ENCODE results near the gene CTF1.
"Not testable (repeated sequence)": the region's sequence is repeated elsewhere in the genome, so short reads cannot be mapped to it uniquely, and the experiment has no call there.

The CTF1 gene, protein sequence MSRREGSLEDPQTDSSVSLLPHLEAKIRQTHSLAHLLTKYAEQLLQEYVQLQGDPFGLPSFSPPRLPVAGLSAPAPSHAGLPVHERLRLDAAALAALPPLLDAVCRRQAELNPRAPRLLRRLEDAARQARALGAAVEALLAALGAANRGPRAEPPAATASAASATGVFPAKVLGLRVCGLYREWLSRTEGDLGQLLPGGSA

GRCh38 chr16:30896261-30896888 is at the start of gene CTF1:
CTF1 (plus strand) TSS chr16:30896614; CDS start chr16:30896644, 30 bp downstream.
- DNase-seq (ENCODE audit: extremely low read depth in 1 of 2, low read depth in 1 of 2), result no peak

DNA sequence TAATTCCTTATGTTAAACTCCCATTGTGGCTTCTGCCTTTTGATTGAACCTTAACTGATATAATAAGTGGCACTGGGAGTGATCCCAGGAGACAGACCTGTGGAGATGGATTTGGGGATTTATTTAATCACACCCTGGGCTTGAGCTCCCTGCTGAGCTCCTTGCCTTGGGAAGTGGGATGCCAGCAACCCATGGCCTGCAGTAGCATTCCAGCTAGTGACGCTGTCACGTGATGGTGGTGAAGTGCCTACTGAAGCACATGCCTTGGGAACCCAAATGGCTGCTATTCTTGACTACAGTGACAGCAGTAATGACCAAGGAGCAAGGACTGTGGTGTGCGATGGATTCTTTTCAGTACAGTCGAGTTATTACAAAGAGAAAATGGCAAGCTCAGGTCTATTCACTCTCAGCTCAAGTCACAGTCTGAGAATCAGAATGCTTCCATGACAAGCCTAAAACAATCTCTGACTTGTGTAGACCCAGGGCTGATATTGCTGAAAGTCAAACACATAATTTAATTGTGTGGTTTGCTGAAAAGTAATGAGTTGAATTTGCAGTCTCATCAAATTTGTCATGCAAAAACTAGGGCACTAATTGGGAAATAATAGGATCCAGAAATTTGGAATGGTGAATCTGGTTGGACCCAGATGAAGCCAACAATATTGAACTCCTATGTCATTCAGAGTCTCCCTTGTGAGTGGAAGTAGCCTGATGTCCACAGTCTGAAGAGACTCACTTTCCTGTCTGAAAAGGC is 49.6 kb upstream of the CTF1 start:
- no peak for DNase-seq (ENCODE audit: extremely low read depth in 1 of 2, low read depth in 1 of 2)

- DNase-seq (ENCODE audit: extremely low read depth in 1 of 2, low read depth in 1 of 2), result no peak
Observed at GRCh38 chr16:30850246-30850645, 46.2 kb upstream of the CTF1 start.

DNA sequence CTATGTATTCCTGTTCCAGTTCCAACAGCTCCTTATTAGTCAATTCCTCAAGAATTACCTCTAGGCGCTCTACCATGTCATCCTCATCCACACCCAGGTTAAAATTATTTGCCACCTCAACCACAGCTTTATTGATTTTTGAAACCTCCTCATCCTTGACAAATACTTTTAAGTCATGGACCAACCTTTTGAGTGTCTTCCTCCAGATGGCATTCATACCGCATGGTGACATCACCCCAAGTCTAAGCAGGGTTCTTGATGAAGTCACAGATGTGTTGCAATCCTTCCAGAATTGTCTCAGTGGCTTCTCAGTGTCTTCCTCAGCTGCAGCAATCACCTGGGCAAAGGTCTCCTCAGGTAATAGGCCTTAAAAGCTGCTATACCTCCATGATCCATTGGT is 42.7 kb upstream of the CTF1 start:
- DNase-seq (ENCODE audit: extremely low read depth in 1 of 2, low read depth in 1 of 2), result no peak

GRCh38 chr16:30858111-30858495 is 38.3 kb upstream of the CTF1 start:
- no peak for DNase-seq (ENCODE audit: extremely low read depth in 1 of 2, low read depth in 1 of 2)

- no peak for DNase-seq (ENCODE audit: extremely low read depth in 1 of 2, low read depth in 1 of 2)
Observed at GRCh38 chr16:30858829-30859423, 37.5 kb upstream of the CTF1 start.

DNA sequence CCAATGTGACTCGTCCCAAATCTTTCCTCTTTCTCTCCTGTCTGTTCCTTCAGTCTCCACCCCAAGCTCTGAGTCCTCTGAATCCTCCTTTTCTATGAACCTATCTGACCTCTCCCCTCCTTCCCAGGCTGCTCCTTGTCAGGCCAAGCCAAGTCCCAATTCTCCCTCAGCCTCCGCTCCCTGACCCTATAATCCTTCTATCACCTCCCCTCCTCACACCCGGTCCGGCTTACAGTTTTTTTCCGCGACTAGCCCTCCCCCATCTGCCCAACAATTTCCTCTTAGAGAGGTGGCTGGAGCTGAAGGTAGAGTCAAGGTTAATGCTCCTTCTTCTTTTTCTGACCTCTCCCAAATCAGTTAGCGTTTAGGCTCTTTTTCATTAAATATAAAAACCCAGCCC is 35.7 kb upstream of the CTF1 start:
- DNase-seq (ENCODE audit: extremely low read depth in 1 of 2, low read depth in 1 of 2), result not testable (repeated sequence)

DNA sequence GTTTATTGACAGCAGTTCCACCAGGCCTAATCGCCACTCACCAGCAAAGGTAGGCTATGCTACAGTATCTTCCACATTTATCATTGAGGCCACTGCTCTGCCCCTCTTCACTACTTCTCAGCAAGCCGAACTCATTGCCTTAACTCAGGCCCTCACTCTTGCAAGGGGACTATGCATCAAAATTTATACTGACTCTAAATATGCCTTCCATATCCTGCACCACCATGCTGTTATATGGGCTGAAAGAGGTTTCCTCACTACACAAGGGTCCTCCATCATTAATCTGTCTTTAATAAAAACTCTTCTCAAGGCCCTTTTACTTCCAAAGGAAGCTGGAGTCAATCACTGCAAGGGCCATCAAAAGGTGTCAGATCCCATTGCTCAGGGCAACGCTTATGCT is 33.2 kb upstream of the CTF1 start:
- DNase-seq (ENCODE audit: extremely low read depth in 1 of 2, low read depth in 1 of 2), result not testable (repeated sequence)

DNA sequence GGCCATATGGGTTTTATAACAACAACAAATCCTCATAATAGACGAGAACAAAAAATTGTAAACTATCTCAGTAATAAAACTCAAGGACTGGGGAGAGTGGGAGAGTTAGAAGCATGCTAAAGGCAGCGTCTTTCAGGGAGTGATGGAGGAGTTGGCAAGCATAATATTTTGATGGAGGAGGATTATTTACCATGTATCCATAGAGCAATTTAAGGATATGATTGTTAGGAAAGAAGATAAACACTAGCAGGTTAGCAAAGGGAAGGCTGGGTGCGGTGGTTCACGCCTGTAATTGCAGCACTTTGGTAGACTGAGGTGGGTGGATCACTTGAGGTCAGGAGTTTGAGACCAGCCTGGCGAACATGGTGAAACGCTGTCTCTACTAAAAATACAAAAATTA is 30.4 kb upstream of the CTF1 start:
- no peak for DNase-seq (ENCODE audit: extremely low read depth in 1 of 2, low read depth in 1 of 2)

GRCh38 chr16:30867747-30868146 is 28.7 kb upstream of the CTF1 start:
- no peak for DNase-seq (ENCODE audit: extremely low read depth in 1 of 2, low read depth in 1 of 2)

DNA sequence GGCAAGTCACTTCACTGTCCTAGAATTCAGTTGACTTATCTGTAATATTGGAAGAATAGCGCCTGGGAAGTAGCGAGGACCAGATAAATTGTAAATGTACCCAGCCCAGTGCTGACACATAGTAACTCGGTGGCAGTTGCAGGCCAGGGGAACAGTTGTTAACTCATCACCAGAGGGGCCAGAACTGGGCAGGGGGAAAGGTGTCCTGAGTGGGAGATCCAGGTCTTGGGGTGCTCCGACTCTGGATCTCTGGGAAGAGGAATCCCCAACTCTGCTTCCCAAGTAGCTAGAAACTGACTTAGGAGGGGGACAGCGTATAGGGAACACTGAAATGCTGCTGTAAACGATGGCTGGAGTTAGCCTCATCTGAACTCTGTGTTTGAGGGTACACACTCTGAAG is 25.5 kb upstream of the CTF1 start:
- DNase-seq (ENCODE audit: extremely low read depth in 1 of 2, low read depth in 1 of 2), result no peak

DNA sequence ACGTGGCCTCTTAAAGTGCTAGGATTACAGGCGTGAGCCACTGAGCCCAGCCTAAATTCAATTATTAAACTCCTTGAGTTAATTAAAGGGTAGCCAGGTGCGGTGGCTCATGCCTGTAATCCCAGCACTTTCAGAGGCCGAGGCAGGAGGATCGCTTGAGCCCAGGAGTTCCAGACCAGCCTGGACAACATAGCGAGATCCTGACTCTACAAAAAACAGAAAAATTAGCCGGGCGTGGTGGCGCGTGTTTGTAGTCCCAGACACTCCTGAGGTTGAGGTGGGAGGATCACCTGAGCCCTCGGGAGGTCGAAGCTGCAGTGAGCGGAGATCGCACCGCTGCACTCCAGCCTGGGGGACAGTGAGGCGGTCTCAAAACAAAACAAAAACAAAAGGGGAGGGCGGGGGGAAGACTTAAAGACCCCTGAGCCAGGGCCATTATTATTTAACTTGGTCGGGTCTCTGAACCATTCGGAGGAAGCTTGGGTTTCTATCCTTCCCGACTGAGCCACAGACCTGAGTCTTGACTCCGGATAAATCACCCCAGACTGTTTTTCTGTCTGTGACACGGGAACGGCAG is 22.1 kb upstream of the CTF1 start:
- DNase-seq (ENCODE audit: extremely low read depth in 1 of 2, low read depth in 1 of 2), result no peak

DNA sequence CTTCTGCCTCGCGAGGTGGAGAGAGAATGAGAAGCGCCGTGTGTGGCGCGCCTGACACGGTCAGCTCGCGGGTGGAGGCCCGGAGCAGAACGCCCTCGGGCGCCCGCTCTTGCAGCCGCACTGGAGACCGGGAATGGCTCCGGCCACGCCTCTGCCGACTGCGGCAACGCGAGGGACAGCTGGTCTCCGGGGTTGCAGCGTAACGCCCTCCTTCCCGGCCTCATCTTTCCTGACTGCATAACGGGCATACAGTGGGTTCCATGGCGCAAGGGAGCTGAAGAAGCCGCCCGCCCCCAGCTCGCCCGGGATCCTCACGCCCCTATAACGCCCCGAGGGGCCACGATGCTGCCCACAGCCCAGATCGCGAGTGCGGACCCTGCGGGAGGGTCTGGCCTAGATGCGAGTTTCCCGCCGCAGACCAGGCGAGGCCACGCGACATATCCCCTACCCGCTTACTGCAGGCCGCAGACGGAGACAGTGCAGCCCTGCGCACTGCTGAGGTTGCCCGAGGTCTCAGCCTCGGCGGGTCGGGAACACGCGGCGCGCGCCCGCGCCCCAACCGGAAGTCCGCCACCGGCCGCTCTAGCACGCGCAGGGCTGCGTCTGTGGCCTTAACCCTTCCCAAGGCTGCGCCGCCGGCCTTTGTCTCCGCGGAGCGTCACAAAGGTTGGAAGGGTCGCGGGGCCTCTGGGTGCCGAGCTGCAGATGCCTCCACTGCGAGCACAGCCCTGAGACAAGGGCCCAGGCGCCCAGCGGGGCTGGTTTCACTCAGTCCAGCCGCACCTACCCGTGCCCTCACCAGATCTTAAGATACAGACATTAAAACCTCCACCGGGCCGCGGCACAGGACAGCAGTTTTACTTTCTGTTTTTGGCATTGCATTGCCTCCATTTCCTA is 21.3 kb upstream of the CTF1 start:
- peak; percentile 64 to 83 for DNase-seq (ENCODE audit: extremely low read depth in 1 of 2, low read depth in 1 of 2)

DNA sequence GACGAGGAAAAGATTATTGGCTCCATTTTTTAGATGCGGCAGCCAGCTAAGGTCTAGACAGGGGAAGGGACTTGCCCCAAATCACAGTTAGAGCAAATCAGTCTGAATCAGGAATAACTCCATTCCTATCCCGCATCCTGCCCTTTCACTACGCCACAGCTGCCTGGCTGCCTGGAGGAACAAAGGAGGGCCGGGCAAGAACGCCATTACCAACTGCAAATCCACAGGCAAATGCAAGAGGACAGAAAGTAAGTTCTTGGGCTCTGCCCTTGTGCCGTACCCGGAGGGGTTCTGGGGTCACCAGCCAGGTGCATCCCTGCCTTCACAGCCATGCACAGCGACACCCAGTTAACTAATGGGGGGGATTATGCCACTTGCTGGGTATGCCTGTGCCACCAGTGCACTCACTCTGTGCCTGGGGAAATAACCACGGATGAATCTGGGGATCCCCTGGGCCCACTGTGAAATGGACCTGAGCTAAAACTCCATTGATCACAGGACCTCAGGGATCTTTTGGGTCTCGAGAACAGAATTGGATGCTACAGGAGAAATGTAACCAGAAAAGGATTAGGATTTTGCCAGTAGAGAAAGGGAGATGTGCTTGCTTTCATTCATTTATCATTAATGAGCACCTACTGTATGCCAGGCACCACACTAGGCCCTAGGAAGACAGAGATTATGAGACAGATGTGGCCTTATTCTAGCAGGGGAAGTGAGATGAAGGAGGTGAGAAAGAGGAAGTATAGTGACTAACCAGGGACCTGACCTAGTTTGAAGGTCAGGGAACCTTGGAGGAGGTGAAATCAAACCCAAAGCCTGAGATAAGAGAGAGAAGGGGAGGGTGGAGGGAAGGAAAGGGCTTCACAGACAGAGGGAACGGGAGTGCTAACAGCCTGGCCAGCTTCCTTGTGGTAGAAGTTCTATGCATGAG is 20.3 kb upstream of the CTF1 start:
- DNase-seq (ENCODE audit: extremely low read depth in 1 of 2, low read depth in 1 of 2), result no peak

GRCh38 chr16:30876867-30877266 is 19.5 kb upstream of the CTF1 start:
- no peak for DNase-seq (ENCODE audit: extremely low read depth in 1 of 2, low read depth in 1 of 2)

DNA sequence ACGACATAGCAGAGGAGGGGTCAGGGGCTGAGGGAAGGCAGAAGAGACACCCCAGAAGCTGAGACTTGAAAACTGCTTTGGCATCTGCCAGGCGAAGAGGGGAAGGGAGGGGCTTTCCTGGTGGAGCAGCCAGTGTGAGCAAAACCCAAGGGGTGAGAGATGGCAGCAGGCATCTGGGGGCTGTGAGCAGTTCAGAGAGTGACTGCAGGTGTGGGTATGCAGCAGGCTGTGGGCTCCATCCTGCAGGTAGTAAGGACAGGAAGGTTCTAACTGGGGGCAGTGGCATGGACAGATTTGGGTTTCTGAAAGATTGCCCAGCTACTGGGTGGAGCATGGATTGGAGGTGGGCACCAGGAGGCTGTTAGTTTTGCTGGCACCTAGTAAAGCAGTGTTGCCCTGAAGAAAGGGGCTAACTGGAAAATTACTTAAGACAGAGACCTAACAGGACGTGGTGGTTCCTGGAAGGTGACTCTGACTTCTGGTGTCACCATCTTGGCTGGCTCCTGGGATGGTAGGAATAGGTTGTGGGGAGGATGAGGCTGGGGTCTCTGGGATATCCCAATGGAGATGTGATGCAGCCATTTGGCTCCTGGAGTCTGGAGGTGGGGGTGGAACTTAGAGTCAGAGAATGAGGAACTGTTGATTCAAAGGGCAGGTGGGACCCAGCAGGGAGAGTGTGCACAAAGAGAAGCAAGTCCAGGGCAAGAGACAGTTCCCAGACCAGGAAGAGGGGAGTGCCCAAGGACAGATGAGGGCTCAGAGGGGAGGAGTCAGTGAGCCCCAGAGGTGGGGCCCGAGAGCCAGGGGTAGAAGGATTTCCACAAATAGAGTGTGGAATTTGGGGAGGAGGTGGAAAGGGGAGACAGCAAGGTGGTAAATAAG is 13.7 kb upstream of the CTF1 start:
- DNase-seq (ENCODE audit: extremely low read depth in 1 of 2, low read depth in 1 of 2), result no peak

DNA sequence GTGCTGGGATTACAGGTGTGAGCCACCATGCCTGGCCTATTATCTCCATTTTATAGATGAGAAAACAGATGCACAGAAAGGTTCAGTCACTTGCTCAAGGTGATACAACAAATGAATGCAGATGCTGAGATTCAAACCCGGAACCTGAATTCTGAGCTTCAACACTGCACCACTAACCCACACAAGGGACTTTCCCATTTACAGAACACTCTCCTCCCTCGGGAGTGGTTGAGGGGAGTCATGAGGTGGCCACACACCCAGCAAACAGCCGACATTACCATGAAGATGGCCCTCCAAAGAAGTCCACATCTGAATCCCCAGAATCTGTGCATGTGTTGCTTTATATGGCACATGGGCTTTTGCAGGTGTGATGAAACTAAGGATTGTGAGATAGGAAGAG is 11.7 kb upstream of the CTF1 start:
- DNase-seq (ENCODE audit: extremely low read depth in 1 of 2, low read depth in 1 of 2), result no peak

DNA sequence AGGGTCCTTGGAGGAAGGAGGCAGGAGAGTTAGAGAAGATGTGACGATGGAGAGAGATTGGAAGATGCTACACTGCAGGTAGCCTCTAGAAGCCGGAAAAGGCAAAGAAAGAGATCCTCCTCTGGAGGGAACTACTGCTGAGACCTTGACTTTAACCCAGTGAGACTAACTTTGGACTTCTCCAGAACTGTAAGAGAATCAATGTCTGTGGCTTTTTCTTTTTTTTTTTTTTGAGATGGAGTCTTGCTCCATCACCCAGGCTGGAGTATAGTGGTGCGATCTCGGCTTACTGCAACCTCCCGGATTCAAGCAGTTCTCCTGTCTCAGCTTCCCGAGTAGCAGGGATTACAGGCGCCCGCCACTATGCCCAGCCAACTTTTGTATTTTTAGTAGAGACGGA is 11.2 kb upstream of the CTF1 start:
- DNase-seq (ENCODE audit: extremely low read depth in 1 of 2, low read depth in 1 of 2), result no peak

Measured in activated CD8-positive, alpha-beta memory T cell treated with anti-CD3 and anti-CD28 coated beads for 1 hour (primary cell).